ENCODE measurements around the gene APOBEC3H. TPM values are rescaled to one million over a fixed set of nuclear protein-coding genes. Genes with fewer than 3 reads are reported as not detected.

The APOBEC3H gene
- total and polyA plus RNA-seq, 2 donors (not counting 3 experiments of a cell fraction or from before 2014, with no cell fraction given), result not detected

DNA sequence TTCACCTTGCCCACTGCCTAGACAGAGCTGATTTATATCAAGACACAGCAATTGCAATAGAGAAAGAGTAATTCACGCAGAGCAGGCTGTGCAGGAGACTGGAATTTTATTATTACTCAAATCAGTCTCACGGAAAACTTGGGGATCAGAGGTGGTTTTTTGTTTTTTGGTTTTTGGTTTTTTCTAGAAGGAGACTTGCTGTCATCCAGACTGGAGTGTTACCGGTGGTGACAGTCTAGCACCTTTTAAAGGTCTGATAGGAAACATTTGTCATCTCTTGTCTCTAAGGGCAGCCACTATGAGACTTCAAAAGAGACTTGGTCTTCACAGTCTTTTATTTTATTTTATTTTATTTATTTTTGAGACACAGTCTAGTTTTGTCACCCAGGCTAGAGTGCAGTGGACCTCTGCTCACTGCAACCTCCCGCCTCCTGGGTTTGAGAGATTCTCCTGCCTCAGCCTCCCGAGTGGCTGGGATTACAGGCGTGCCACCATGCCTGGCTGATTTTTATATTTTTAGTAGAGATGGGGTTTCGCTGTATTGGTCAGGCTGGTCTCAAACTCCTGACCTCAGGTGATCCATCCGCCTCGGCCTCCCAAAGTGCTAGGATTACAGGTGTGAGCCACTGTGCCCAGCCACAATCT lies 19.1 kb downstream of the APOBEC3H start:
- no peak for DNase-seq (ENCODE audit: low read depth, low spot score)
- ChIA-PET POLR2A (no interaction called here), CTCF (interaction anchor here (0.9 to 2.1 kb wide), 2 partner anchors 113 to 347 kb away, joined by 3 to 11 read pairs; no protein-coding TSS in a partner anchor)
- no peaks in the 10 kb centered on the region for H3K9me3 ChIP-seq (replicated peaks; ENCODE audit: control insufficient read depth, insufficient read depth, low read length)
- H3K9ac ChIP-seq (replicated peaks; ENCODE audit: extremely low read depth, insufficient read depth, low read length), result no peak overlapping the region
- H4K20me1 ChIP-seq (replicated peaks; ENCODE audit: control insufficient read depth, extremely low read depth, insufficient read depth, low read length), result no peaks in the 10 kb centered on the region
- H3K4me1 ChIP-seq (ENCODE audit: control insufficient read depth, extremely low read depth, insufficient read depth, low read length), result no peaks in the 10 kb centered on the region
- no peaks in the 10 kb centered on the region for H3K36me3 ChIP-seq (ENCODE audit: control insufficient read depth in 2 of 2, extremely low read depth in 1 of 2, insufficient read depth in 2 of 2, low read length in 2 of 2)
- peaks cover 18 to 29% of the 10 kb centered on the region in 2 experiments for H3K27me3 ChIP-seq (ENCODE audit: control insufficient read depth in 2 of 2, insufficient read depth in 2 of 2, low read length in 2 of 2)
- H3K27ac ChIP-seq (ENCODE audit: insufficient read depth, low read depth, low read length), result no peak overlapping the region
- intact Hi-C loops (cut with micrococcal nuclease) (no loop called here), dilution Hi-C loops (cut with MboI; ENCODE audit: extremely low pct_ligation_motif_present, low sequenced_read_pairs) (no loop called here)
- no peaks in the 10 kb centered on the region for H3K79me2 ChIP-seq (ENCODE audit: control insufficient read depth, insufficient read depth, low read length)
- no peak overlapping the region for H2AFZ ChIP-seq (ENCODE audit: low read depth, low read length)
- FAIRE-seq, result no peak
- H3K4me3 ChIP-seq (replicated peaks in 1 of 3; ENCODE audit: insufficient read depth in 1 of 3, low read depth in 1 of 3, low read length in 3 of 3), result no peak overlapping the region
- TF ChIP-seq FOS (IDR thresholded peaks at IDR 0.05; ENCODE audit: borderline replicate concordance, insufficient read depth, low read length) (no peak), JUN (IDR thresholded peaks at IDR 0.05; ENCODE audit: borderline replicate concordance, insufficient read depth, insufficient read length, low read depth) (no peak)
- H3K4me2 ChIP-seq (ENCODE audit: insufficient read depth, low read length), result no peak overlapping the region
- no peaks in the 10 kb centered on the region for H3K9me1 ChIP-seq (replicated peaks; ENCODE audit: control insufficient read depth, extremely low read depth, insufficient read depth, low read length)
- BruUV-seq (replicated peaks), result no TSS peak

DNA sequence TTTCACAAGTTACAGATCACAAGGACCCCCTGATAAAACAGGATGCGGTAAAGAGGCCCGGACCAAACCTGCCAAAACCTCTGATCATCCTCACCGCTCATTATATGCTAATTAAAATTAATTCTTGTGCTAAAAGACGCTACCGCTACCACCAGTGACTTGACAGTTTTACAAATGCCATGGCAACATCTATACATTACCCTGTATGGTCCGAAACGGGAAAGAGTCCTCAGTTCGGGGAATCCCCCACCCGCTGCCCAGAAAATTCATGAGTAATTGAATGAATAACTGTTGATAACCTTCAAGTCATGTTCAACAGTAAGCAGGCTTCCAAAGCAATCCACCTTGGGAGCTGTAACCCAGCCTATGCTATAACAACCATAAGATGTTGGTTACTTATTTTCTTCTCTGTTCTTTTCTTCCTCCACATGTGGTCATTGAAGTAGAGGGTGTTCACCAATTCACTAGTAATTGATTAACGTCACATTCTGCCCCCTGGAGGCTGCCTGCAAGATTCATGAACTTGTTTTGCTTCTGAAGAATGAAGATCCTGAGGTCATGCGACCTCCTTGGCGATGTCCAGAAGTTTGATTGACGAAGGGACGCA lies 20.6 kb downstream of the APOBEC3H start:
- TF ChIP-seq MYC (IDR thresholded peaks at IDR 0.05; ENCODE audit: low read depth, low read length), result no peak
- no peak for TF ChIP-seq JUN (IDR thresholded peaks at IDR 0.05; ENCODE audit: borderline replicate concordance, insufficient read depth, insufficient read length, low read depth)
- no peak for TF ChIP-seq FOS (IDR thresholded peaks at IDR 0.05; ENCODE audit: borderline replicate concordance, insufficient read depth, low read length)
- TF ChIP-seq, protein P1, sequence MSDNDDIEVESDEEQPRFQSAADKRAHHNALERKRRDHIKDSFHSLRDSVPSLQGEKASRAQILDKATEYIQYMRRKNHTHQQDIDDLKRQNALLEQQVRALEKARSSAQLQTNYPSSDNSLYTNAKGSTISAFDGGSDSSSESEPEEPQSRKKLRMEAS (IDR thresholded peaks at IDR 0.05; ENCODE audit: insufficient read depth, insufficient read length), result no peak
- no peak for TF ChIP-seq POLR2A (IDR thresholded peaks at IDR 0.05; ENCODE audit: low read depth, low read length)
- TF ChIP-seq, protein P2, sequence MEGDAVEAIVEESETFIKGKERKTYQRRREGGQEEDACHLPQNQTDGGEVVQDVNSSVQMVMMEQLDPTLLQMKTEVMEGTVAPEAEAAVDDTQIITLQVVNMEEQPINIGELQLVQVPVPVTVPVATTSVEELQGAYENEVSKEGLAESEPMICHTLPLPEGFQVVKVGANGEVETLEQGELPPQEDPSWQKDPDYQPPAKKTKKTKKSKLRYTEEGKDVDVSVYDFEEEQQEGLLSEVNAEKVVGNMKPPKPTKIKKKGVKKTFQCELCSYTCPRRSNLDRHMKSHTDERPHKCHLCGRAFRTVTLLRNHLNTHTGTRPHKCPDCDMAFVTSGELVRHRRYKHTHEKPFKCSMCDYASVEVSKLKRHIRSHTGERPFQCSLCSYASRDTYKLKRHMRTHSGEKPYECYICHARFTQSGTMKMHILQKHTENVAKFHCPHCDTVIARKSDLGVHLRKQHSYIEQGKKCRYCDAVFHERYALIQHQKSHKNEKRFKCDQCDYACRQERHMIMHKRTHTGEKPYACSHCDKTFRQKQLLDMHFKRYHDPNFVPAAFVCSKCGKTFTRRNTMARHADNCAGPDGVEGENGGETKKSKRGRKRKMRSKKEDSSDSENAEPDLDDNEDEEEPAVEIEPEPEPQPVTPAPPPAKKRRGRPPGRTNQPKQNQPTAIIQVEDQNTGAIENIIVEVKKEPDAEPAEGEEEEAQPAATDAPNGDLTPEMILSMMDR (IDR thresholded peaks at IDR 0.05; ENCODE audit: extremely low read depth in 1 of 2, insufficient read depth in 1 of 2, low read depth in 1 of 2, low read length in 2 of 2), result peak; percentile 36 to 51
- TF ChIP-seq EZH2 (IDR thresholded peaks at IDR 0.05; ENCODE audit: borderline replicate concordance, low read depth, low read length, severe bottlenecking), result no peak
- no peak for TF ChIP-seq GATA2 (IDR thresholded peaks at IDR 0.05; ENCODE audit: insufficient read depth, insufficient read length, low read depth, low read length)
- no peak overlapping the region for H3K4me2 ChIP-seq (ENCODE audit: insufficient read depth, low read length)
- H3K4me1 ChIP-seq (ENCODE audit: control insufficient read depth, extremely low read depth, insufficient read depth, low read length), result no peaks in the 10 kb centered on the region
- POLR2A ChIA-PET, result no interaction called here
- BruUV-seq (replicated peaks), result no TSS peak
- H2AFZ ChIP-seq (ENCODE audit: low read depth, low read length), result no peak overlapping the region
- H3K9me1 ChIP-seq (replicated peaks; ENCODE audit: control insufficient read depth, extremely low read depth, insufficient read depth, low read length), result no peaks in the 10 kb centered on the region
- FAIRE-seq (peak; percentile 73), DNase-seq (ENCODE audit: low read depth, low spot score) (peak; percentile 57)
- H3K9ac ChIP-seq (replicated peaks; ENCODE audit: extremely low read depth, insufficient read depth, low read length), result no peak overlapping the region
- peaks cover 18 to 29% of the 10 kb centered on the region in 2 experiments for H3K27me3 ChIP-seq (ENCODE audit: control insufficient read depth in 2 of 2, insufficient read depth in 2 of 2, low read length in 2 of 2)
- H3K27ac ChIP-seq (ENCODE audit: insufficient read depth, low read depth, low read length), result no peak overlapping the region
- no peaks in the 10 kb centered on the region for H3K79me2 ChIP-seq (ENCODE audit: control insufficient read depth, insufficient read depth, low read length)
- no peak overlapping the region for H3K4me3 ChIP-seq (replicated peaks in 1 of 3; ENCODE audit: insufficient read depth in 1 of 3, low read depth in 1 of 3, low read length in 3 of 3)
- H3K9me3 ChIP-seq (replicated peaks; ENCODE audit: control insufficient read depth, insufficient read depth, low read length), result no peaks in the 10 kb centered on the region
- no peaks in the 10 kb centered on the region for H3K36me3 ChIP-seq (ENCODE audit: control insufficient read depth in 2 of 2, extremely low read depth in 1 of 2, insufficient read depth in 2 of 2, low read length in 2 of 2)
- dilution Hi-C loops (cut with MboI; ENCODE audit: extremely low pct_ligation_motif_present, low sequenced_read_pairs) (no loop called here), intact Hi-C loops (cut with micrococcal nuclease) (loop anchor here (1.0 to 2.0 kb wide), 3 partner anchors 110 to 349 kb away; no protein-coding TSS in a partner anchor)
- CTCF ChIA-PET, result interaction anchor here (0.9 to 2.0 kb wide), 6 partner anchors 16 to 349 kb away, joined by 3 to 6 read pairs (median 4); no protein-coding TSS in a partner anchor
- no peaks in the 10 kb centered on the region for H4K20me1 ChIP-seq (replicated peaks; ENCODE audit: control insufficient read depth, extremely low read depth, insufficient read depth, low read length)
